ENCODE data around the gene TBC1D2B. TPM values are rescaled to one million over a fixed set of nuclear protein-coding genes. Genes with fewer than 3 reads are reported as not detected.

Gene TBC1D2B
- total and polyA plus RNA-seq, 2 donors from 2014 or later, result 8.5 to 41.6 TPM

DNA sequence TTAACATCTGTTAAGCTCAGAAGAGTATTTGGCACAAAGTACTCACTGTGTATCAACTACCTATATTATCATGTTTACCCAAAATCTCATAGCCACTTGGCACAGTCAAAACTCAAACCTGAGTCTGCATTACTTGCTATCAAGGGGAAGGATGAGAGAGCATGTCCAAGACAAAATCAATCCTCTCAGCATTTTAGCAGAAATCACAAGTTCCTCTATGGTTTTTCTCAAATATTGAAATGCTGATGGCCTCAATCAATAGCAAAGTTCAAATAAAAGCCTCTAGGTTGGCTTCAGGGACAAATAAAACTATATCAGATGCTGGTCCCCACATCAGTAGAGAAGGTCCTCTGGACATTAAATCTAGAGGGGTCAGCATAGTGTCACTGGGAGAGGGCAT is 14.3 kb downstream of the TBC1D2B start:
- H3K4me1 ChIP-seq (ENCODE audit: control insufficient read depth in 2 of 3, insufficient read depth in 2 of 3, low read depth in 1 of 3, low read length in 3 of 3), result peaks cover 13 to 38% (median 33%) of the 10 kb centered on the region in 3 donors
- H3K4me3 ChIP-seq (ENCODE audit: low read length in 3 of 3), result no peak overlapping the region
- FAIRE-seq, result no peak
- no peaks in the 10 kb centered on the region for H3K9me3 ChIP-seq (ENCODE audit: control insufficient read depth in 2 of 3, insufficient read depth in 1 of 3, low read length in 3 of 3)
- H3K36me3 ChIP-seq (ENCODE audit: control insufficient read depth in 2 of 3, insufficient read depth in 3 of 3, low read length in 3 of 3), result no peaks in the 10 kb centered on the region
- H3K27ac ChIP-seq (ENCODE audit: low read depth in 2 of 2, low read length in 2 of 2), result peak overlapping the region in 1 of 2 donors; percentile 38
- TF ChIP-seq, protein P1, sequence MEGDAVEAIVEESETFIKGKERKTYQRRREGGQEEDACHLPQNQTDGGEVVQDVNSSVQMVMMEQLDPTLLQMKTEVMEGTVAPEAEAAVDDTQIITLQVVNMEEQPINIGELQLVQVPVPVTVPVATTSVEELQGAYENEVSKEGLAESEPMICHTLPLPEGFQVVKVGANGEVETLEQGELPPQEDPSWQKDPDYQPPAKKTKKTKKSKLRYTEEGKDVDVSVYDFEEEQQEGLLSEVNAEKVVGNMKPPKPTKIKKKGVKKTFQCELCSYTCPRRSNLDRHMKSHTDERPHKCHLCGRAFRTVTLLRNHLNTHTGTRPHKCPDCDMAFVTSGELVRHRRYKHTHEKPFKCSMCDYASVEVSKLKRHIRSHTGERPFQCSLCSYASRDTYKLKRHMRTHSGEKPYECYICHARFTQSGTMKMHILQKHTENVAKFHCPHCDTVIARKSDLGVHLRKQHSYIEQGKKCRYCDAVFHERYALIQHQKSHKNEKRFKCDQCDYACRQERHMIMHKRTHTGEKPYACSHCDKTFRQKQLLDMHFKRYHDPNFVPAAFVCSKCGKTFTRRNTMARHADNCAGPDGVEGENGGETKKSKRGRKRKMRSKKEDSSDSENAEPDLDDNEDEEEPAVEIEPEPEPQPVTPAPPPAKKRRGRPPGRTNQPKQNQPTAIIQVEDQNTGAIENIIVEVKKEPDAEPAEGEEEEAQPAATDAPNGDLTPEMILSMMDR (IDR thresholded peaks at IDR 0.05; ENCODE audit: borderline replicate concordance, extremely low read depth, insufficient read depth), result no peak
- DNase-seq, result no peak
- no peaks in the 10 kb centered on the region for H3K27me3 ChIP-seq (ENCODE audit: control insufficient read depth, insufficient read depth, low read length)
- no peak overlapping the region for H3K9ac ChIP-seq (ENCODE audit: low read length in 3 of 3)
- intact Hi-C loops (cut with DNase I), result no loop called here

DNA sequence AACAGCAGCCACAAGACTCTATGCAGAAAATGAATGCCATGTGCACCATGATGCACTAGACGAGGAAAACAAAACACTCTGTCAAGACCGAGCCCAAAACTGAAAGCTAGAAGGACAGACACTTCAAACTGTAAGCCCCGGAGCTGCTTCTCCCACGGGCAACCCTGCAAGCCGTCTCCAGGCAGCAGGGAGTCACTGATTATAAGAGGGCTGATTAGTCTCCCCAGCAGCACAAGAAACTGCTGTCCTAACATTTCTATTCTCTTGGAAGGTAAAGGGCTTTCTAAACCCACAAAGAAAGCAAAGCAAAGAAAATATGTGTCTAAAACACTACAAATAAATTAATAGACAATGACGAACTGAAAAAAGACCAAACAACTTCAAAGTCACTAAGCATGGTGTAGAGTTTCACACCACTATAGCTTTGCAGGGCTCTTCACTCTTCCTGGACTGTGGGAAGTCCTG is 15.5 kb downstream of the TBC1D2B start:
- TF ChIP-seq, protein P1 (IDR thresholded peaks at IDR 0.05; ENCODE audit: borderline replicate concordance, extremely low read depth, insufficient read depth), result no peak
- H3K4me1 ChIP-seq (ENCODE audit: control insufficient read depth in 2 of 3, insufficient read depth in 2 of 3, low read depth in 1 of 3, low read length in 3 of 3), result peaks cover 6 to 28% (median 24%) of the 10 kb centered on the region in 3 donors

DNA sequence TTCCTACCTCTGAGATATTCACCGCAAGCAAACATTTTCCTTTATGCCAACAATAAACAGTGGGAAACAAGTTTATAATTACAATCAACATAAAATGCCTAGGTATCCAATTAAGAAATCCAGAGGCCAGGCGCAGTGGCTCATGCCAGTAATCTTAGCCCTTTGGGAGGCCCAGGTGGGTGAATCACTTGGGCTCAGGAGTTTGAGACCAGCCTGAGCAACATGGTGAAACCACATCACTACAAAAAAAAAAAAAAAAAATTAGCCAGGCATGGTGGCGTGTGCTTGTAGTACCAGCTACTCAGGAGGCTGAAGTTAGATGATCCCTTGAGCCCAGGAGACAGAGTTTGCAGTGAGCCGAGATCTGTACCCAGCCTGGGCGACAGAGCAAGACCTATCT is 17.3 kb downstream of the TBC1D2B start:
- intact Hi-C loops (cut with DNase I), result no loop called here
- no peak overlapping the region for H3K27ac ChIP-seq (ENCODE audit: low read depth in 2 of 2, low read length in 2 of 2)

More for the DNA sequence above, 15.5 kb downstream of the TBC1D2B start:
- intact Hi-C loops (cut with DNase I), result no loop called here
- Histone ChIP-seq H3K4me3 (ENCODE audit: low read length in 3 of 3) (peak overlapping the region; percentile 14 to 28 (median 19)), H3K27me3 (ENCODE audit: control insufficient read depth, insufficient read depth, low read length) (no peaks in the 10 kb centered on the region), H3K9ac (ENCODE audit: low read length in 3 of 3) (peak overlapping the region in 2 of 3 donors; percentile 13 to 37), H3K36me3 (ENCODE audit: control insufficient read depth in 2 of 3, insufficient read depth in 3 of 3, low read length in 3 of 3) (no peaks in the 10 kb centered on the region), H3K27ac (ENCODE audit: low read depth in 2 of 2, low read length in 2 of 2) (no peak overlapping the region), H3K9me3 (ENCODE audit: control insufficient read depth in 2 of 3, insufficient read depth in 1 of 3, low read length in 3 of 3) (no peaks in the 10 kb centered on the region)
- FAIRE-seq, result no peak
- DNase-seq, result peak in 3 of 5 donors; percentile 68 to 70 (median 69)

More for the DNA sequence above, 17.3 kb downstream of the TBC1D2B start:
- H3K4me1 ChIP-seq (ENCODE audit: control insufficient read depth in 2 of 3, insufficient read depth in 2 of 3, low read depth in 1 of 3, low read length in 3 of 3), result peaks cover 6 to 32% (median 29%) of the 10 kb centered on the region in 3 donors
- H3K9ac ChIP-seq (ENCODE audit: low read length in 3 of 3), result no peak overlapping the region
- TF ChIP-seq, protein P1 (IDR thresholded peaks at IDR 0.05; ENCODE audit: borderline replicate concordance, extremely low read depth, insufficient read depth), result no peak
- DNase-seq, result no peak
- H3K27me3 ChIP-seq (ENCODE audit: control insufficient read depth, insufficient read depth, low read length), result no peaks in the 10 kb centered on the region
- H3K9me3 ChIP-seq (ENCODE audit: control insufficient read depth in 2 of 3, insufficient read depth in 1 of 3, low read length in 3 of 3), result no peaks in the 10 kb centered on the region
- no peak overlapping the region for H3K4me3 ChIP-seq (ENCODE audit: low read length in 3 of 3)
- no peak for FAIRE-seq
- no peaks in the 10 kb centered on the region for H3K36me3 ChIP-seq (ENCODE audit: control insufficient read depth in 2 of 3, insufficient read depth in 3 of 3, low read length in 3 of 3)
